GM18909 (cell line): ENCODE results near the gene CRACR2A.

Experiments
- ATAC-seq: cut with Tn5 transposase; IDR thresholded peaks from one replicate; pipeline ENCODE4 v1.9.1; 2021; ENCODE audit warnings: mild to moderate bottlenecking; ENCODE audit not compliant: unreplicated experiment, poor library complexity

The CRACR2A gene

GRCh38 chr12:3576891-3577290 is 176.0 kb downstream of the CRACR2A start:
- ATAC-seq = no peak

DNA sequence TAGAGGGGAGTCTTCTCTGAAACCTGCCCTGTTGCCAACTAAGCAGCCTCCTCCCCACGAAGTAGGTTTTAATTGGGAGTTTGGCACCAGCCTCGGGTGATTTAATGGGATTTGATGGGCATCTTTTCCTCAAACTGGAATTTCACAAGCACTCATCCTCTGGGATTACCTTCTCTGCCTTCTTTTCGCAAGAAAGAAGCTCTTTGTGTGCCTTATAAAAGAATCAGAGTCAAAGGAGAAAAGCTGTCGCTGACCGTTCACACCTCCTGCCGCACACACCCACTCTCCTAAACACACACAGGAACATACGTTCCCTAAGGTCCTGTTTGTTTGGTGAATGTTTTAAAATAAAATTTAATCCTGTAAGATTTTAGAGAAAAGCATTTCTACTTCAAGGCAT is 177.9 kb downstream of the CRACR2A start:
- no peak for ATAC-seq

DNA sequence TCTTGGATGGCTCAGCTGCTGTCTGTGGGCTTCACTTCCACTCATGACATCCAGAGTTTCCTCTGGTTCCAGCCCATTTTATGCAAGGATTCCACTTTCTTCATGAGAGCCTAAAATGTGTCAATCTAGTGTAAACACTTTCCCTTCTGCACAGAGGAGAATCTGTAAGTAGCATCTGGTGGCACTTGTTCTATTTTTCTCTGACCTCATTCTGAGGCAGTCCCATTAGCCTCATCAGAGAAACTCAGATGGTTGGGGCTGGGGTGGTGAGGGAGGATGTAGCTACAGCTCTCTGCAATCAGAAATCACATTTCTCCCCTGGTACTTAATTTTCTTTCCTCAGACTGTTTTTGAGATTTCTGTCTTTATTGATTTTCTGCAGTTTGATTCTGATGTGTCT is 180.3 kb downstream of the CRACR2A start:
- no peak for ATAC-seq

- no peak for ATAC-seq
Measured at GRCh38 chr12:3571724-3572123, 181.2 kb downstream of the CRACR2A start.

GRCh38 chr12:3571323-3571722 is 181.6 kb downstream of the CRACR2A start:
- no peak for ATAC-seq

DNA sequence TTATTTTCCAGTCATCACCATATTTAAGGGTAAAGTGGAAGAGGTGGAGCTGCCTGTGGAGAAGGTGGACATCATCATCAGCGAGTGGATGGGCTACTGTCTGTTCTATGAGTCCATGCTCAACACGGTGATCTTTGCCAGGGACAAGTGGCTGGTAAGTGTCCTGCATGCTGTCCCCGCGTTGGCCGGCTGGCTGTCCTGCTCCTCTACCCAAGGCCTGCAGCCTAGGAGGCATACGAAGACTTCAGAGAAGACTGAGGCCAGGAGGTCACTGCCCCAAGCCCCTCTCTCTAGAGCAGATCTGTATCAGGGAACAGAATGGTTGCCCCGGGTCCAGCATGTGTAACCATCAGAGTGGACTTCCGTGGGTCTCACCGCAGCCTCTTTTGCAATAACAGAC is 184.2 kb downstream of the CRACR2A start:
- no peak for ATAC-seq

- ATAC-seq = no peak
Measured at GRCh38 chr12:3565985-3566384, 186.9 kb downstream of the CRACR2A start.
